ENCODE measurements around the gene KLHL8.
A peak's percentile ranks its signal among the peaks of the same experiment; 100 is the strongest.

Gene KLHL8

DNA sequence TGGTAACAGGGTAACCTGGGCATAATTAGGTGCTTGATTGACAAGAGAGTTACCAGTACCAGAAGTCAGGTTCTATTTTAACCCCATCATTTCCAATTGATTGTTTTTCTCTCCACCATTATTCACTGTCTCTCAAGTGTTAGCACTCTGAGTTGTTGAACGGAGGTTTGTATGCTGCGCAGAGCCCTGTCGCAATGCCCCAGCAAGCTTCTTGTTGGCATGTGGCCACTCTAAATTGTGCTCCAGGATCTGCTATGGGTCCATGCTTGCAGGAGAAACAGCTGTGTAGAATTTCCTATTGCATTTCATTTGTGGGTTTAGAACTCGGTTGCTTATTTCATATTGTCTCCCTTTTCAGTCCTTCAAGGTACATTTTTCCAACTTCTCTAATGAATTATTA is 98.2 kb downstream of the KLHL8 start:
- H3K4me3 ChIP-seq (ENCODE audit: low read length): no peak overlapping the region
- no peak for DNase-seq (ENCODE audit: low read depth)
- TF ChIP-seq CTCF (conservative IDR thresholded peaks at IDR 0.05; ENCODE audit: low read length): no peak

GRCh38 chr4:87121341-87122065 is 98.9 kb downstream of the KLHL8 start:
- no peak for TF ChIP-seq CTCF (conservative IDR thresholded peaks at IDR 0.05; ENCODE audit: low read length)
- no peak overlapping the region for H3K4me3 ChIP-seq (ENCODE audit: low read length)
- DNase-seq (ENCODE audit: low read depth): peak; percentile 41

GRCh38 chr4:87120411-87121162 is 99.8 kb downstream of the KLHL8 start:
- H3K4me3 ChIP-seq (ENCODE audit: low read length): no peak overlapping the region
- no peak for TF ChIP-seq CTCF (conservative IDR thresholded peaks at IDR 0.05; ENCODE audit: low read length)
- DNase-seq (ENCODE audit: low read depth): no peak

DNA sequence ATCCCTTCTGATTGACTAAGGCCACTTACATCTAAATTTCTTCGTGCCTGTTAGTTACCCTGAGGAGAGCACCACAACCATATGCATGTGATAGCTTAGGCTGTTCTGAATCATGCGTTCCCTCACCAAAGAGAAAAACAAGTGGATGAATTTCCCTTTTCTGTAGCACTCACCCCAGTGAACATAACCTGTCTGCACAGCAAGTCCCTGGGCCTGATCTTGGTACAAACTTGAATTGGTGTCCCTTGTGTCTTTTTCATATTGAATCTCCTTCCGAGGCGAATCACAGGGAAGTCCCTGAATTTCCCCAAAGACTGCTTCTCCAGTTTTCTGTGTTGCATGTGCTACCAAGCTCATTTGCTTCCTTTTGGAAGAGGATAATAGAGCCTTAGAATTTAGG is 100.4 kb downstream of the KLHL8 start:
- DNase-seq (ENCODE audit: low read depth): no peak
- no peak overlapping the region for H3K4me3 ChIP-seq (ENCODE audit: low read length)
- TF ChIP-seq CTCF (conservative IDR thresholded peaks at IDR 0.05; ENCODE audit: low read length): no peak

GRCh38 chr4:87118826-87119225 is 101.6 kb downstream of the KLHL8 start:
- TF ChIP-seq CTCF (conservative IDR thresholded peaks at IDR 0.05; ENCODE audit: low read length): no peak
- H3K4me3 ChIP-seq (ENCODE audit: low read length): no peak overlapping the region
- DNase-seq (ENCODE audit: low read depth): no peak

DNA sequence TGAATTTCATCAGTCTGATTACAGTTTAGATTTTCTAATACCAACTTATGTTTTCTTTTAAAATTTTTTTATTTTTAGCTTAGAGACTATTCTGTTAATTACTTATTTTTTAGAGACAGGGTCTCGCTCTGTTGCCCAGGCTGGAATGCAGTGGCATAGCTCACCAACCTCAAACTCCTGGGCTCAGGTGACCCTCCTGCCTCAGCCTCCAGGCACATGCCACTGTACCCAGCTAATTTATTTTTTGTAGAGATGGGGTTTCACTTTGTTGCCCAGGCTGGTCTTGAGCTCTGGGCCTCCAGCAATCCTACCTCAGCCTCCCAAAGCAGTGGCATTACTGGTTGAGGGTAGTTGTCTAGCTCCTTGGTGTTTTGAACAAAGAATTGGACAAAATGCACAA is 102.0 kb downstream of the KLHL8 start:
- no peak overlapping the region for H3K4me3 ChIP-seq (ENCODE audit: low read length)
- DNase-seq (ENCODE audit: low read depth): no peak
- no peak for TF ChIP-seq CTCF (conservative IDR thresholded peaks at IDR 0.05; ENCODE audit: low read length)

- TF ChIP-seq CTCF (conservative IDR thresholded peaks at IDR 0.05; ENCODE audit: low read length): no peak
These were observed 102.7 kb downstream of the KLHL8 start for GRCh38 chr4:87117732-87118075.

More at GRCh38 chr4:87117732-87118075, 102.7 kb downstream of the KLHL8 start:
- H3K4me3 ChIP-seq (ENCODE audit: low read length): no peak overlapping the region
- no peak for DNase-seq (ENCODE audit: low read depth)
